ENCODE measurements around the gene RASGRF1. TPM values are rescaled to one million over a fixed set of nuclear protein-coding genes. Genes with fewer than 3 reads are reported as not detected.
"Not testable (repeated sequence)": the region's sequence is repeated elsewhere in the genome, so short reads cannot be mapped to it uniquely, and the experiment has no call there.

The RASGRF1 gene
- total RNA-seq, 1 donor from 2014 or later: 0.11 TPM

DNA sequence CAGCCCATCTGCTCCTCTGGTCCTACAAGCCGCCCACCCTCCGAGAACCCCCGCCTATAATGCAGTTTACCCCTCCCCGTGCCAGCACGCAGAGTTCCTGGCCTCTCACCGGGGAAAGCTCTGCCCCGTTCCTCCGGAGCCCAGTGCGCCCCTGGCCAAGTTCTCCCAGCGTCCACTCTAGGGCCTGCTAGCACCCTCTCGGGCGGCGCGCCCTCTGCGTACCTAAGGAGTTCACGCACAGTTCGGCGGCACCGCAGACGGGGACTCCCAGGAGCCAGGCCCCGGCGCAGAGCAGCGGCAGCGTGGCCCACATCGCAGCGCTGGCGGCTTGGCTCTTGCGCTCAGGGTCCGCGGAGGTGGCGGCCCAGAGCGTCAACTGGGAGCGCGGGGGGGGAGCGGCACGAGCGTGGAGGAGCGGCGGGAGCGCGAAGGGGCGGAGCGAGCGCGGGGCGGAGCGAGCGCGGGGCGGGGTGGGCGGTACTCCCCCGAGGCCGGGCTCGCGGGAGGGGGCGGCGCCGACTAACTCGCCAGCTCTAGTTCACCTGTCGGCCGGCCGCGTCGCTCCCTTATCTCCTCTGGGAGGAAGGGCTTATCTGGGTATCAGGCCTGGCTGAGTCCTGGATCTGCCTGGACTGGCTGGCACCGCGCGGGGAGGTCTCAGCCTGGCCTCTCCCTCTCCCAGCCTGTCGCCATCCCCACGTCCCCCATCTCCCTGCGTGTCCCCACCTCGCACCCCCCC is 145.7 kb downstream of the RASGRF1 start, which contains the start of gene CTSH:
Gene CTSH (minus strand): TSS at position 378 of the 739 bp plus-strand sequence. CDS start 65 bp downstream, at position 313.
- intact Hi-C loops (cut with DNase I): no loop called here
- DNase-seq (ENCODE audit: low spot score): peak; percentile 91

DNA sequence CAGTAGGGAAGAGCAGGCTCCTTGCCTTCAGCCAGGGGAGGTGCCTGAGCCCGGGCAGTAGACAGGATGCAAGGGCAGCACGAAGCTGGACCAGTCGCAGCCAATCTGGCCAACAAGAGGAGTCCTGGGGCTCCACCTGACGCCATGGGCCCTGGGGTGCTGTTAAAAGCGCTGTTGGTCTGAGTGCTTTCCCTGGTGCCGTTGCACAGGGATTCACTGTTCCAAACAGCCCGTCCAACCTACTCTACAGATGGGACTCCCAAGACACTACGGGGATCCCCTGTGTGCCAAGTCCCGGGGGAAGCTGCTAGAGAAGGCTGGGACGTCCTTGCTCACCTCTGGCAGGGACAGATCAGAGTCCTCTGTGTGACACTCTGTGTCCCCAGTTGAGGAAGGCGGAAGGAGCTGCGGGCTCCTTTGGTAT is 146.4 kb downstream of the RASGRF1 start:
- DNase-seq (ENCODE audit: low spot score): no peak
- intact Hi-C loops (cut with DNase I): no loop called here

DNA sequence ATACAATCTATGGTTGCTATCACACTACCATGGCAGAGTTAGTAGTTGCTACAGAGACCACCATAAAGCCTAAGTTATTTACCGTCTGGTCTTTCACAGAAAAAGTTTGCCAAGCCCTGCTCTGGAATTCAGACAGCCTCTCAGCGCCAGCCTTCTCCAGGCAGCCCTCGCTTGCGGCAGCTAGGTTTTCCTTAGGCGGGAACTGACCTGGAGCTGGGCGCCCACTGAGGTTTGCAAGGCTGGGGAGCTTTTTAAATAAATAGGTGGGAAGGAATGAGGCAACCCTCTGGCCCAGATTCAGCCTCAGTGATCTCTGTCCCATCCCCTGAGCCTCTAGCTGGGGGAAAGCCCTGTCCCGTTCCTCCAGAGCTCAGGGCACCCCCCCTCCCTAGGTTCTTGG is 146.9 kb downstream of the RASGRF1 start:
- intact Hi-C loops (cut with DNase I): no loop called here
- no peak for DNase-seq (ENCODE audit: low spot score)

DNA sequence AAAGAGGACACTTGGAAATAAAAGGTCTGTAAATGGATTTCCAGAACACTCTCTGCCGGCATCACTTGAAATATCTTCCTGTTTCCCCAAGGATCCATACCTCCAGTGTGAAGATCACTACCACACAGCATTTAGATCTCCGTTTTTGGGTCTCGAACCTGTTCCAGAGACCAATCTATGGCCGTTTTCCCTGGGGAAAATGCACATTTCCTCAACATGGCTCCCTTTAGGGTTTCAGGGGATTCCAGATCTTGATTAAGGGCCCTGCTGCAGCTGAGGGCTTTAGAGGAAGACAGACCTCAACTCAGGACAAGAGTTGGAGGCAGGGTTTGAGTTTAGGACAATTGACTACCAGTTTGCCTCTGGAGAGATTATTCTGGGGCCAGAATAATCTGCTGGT is 147.8 kb downstream of the RASGRF1 start:
- intact Hi-C loops (cut with DNase I): no loop called here
- no peak for DNase-seq (ENCODE audit: low spot score)

DNA sequence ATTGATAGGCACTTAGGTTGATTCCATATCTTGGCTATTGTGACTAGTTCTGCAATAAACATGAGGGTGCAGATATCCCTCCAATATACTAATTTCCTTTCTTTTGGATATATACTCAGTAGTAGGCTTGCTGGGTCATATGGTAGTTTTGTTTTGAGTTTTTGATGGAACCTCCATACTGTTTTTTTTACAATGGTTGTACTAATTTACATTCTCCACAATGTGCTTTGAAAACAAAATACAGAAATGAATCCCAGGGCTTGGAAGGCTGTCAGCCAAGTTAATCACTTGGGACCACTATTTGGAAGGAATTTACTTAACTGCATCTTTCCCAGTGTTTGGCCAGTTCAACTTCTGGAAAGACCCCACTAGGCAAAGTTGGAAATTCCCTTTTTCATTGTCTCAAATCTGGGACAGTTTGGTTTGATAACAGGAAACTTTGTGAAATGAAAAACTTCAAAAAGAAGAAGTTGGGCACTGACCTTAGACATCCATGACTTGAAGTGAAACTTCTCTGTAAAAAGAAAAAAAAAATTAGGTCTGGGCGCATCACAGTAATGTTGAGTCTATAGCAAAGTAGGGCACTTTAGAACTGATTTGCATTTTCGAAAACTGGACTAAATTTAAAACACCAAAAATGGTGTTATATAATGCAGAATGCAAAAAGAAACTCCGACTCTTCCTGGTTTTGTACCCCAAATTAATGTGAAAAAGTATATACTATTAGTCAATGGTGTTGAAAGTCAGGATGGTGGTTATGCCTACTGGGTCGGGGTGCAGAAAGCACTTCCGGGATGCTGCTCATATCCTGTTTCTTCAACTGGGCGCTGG is 151.7 kb downstream of the RASGRF1 start:
- no peak for DNase-seq (ENCODE audit: low spot score)
- intact Hi-C loops (cut with DNase I): no loop called here

DNA sequence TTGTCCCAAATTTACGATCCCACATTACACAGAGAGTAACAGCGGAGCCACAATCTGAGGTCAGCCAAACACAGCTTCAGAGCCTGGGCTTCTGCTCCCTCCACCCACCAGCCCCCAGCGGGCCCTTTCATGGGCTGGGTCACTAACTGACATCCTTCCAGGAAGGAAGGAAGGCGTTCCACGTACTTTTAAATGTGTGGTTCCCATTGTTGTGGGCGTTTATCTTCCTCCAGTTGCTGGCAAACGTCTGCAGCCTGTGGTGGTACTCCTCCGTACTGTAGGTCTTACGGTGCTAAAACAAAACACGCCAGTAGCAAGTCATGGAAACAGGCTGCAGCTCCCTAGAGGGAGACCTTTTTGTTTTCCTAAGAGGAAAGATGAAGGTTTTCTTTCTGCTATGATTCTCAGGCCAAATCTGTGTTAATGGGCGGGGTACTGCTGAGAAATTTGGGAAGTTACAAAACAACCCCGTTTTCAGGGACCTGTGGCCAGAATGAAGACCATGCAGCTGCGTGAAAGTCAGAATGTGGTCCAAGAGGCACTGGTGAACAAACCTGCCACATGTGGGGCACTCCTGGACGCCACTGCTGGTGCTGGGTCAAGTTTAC is 153.3 kb downstream of the RASGRF1 start:
- intact Hi-C loops (cut with DNase I): no loop called here
- DNase-seq (ENCODE audit: low spot score): peak; percentile 83

DNA sequence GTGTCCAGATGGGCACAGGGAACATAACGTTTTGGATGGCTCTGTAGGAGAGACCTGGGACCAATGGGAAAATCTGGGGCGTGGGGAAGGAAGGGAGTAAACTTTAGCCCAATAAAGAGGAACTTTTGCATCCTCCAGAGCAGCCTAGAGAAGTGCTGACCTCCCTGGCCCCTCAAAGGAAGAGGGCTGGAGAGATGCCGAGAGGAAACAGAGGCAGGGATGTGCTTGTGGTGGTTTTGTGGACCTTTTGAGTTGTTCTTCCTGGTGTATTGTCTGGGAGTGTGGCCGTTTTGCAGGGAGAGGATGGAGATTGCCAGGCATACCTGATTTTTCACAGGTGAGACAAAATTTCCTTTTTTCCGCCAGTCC is 155.9 kb downstream of the RASGRF1 start:
- intact Hi-C loops (cut with DNase I): no loop called here

DNA sequence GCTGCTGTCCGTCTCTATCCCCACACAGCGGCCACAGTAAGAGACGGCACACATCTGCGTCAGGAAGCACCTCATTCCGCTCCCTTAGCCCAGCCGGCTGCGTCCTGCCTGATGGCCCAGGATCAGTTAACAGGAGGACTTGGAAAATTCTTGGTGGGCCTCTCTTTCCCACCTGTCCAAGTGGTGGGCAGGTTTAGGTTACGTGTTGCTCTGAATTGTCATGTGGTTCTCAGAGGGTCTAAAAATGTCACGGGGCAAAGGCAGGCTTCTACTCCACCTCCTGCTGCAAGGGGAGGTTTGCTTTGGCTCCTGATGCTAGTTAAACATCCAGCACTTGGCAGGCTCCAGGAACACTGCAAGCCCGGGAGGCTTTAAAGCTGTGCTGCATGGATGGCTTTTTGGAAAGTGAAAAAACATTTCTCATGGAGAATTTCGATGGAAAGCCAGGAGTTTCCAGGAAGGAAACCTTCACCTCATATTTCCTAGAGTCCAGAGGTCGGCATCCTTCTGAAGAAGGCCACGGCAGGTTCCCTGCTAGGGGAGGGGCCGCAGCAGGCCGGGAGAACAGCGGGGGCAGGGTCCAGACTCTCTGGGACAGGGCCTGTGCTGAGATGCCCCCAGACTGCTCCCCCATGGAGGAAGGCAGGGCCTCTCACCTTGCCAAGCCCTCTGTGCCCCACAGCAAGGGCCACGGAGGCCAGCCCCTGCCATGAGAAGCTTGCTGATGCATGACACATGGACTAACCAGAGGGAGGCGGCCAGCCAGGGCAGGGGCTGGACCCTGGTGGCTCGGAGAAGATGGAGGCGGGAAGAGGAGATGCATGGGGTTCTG is 156.5 kb downstream of the RASGRF1 start:
- intact Hi-C loops (cut with DNase I): no loop called here
- no peak for DNase-seq (ENCODE audit: low spot score)

More for the DNA sequence above, 155.9 kb downstream of the RASGRF1 start:
- DNase-seq (ENCODE audit: low spot score): no peak

DNA sequence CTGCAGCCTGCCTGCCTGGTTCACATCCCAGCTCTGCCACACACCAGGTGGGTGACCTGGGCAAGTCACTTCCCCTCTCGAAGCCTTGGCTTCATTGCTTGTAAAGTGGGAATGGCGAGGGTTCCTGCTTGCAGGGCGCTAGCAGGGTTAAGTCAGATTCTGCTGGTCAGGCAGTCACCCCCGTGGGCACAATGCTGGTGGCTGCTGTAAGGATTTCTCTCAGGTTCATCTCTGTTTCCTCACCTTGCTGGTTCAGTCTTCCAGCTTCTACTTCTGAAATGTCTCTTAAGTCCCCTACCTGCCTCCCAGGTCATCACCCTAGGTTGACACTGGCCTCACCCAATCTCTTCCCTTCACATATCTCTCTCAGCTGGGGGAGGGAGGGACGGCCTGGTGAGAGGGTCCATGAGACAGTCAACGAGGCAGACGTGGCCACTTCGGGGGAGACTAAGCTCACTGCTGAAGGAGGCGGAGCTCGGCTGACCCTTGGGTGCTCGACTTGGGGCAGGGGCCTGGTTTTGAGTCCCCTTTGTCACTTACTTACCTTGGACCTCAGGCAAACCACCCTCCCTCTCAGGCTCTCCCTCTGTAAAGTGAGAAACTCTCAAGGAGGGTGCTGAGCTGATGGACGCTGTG is 157.3 kb downstream of the RASGRF1 start:
- DNase-seq (ENCODE audit: low spot score): no peak
- intact Hi-C loops (cut with DNase I): no loop called here

DNA sequence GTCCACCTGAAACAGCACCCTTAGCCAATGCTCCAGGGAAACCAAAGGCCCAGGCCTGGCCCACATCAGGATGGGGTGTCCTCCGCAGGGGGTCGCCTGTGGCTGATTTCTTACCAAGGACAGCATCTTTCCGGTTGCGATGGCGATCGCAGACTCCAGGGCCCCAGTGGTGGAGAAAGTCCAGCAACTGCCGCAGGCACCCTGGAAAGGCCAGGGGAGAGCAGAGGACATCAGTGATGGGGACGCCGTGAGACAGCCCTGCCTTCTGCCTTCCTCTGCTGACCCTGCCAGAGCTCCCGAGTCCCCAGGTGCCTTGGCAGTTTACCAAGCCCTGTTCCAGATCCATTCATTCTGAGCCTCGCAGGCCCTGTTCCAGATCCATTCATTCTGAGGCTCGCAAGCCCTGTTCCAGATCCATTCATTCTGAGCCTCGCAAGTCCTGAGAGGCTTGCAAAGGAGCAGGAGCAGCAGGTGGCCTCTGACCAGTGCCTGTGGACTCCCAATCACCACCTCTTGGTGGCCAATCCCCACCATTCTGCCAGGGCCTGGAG is 158.2 kb downstream of the RASGRF1 start:
- DNase-seq (ENCODE audit: low spot score): no peak
- intact Hi-C loops (cut with DNase I): no loop called here

DNA sequence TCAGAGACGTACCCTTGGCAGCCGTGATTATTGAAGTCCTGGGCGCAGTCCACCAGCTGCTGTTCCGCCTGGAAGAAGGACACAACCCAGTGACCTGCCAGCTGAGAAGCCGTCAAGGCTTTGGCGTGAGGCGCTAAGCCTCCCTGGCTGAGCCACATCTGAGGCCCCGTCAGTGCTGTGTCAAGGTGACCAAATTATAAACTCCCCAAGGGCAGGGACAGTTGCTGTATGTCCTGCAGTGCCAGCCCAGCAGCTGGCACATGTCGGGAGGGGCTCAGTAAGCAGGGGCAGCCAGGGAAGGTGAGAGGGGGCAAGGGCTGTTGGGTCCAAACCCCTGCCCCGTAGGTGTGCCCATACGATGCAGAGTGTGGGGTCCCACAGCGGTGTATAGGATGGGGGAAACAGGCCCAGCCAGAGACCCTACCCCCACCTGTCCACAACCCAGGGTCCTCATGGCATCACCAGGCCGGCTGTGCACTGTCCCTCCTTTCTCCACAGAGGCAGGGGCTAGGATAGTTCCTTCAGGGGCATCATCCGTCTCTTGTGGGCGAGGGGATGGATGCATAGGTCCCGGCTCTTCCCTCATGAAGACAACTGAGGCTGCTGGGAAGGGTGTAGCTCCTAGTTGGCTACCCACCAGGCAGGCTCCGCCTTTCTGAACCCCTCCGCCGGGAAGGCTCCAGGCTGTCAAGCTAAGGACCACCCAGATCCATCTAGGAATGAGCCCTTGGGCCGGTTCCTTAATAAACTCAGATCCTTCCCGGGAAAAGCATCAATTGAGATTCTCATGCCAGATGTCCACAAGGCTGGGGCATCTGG is 158.9 kb downstream of the RASGRF1 start:
- intact Hi-C loops (cut with DNase I): no loop called here

DNA sequence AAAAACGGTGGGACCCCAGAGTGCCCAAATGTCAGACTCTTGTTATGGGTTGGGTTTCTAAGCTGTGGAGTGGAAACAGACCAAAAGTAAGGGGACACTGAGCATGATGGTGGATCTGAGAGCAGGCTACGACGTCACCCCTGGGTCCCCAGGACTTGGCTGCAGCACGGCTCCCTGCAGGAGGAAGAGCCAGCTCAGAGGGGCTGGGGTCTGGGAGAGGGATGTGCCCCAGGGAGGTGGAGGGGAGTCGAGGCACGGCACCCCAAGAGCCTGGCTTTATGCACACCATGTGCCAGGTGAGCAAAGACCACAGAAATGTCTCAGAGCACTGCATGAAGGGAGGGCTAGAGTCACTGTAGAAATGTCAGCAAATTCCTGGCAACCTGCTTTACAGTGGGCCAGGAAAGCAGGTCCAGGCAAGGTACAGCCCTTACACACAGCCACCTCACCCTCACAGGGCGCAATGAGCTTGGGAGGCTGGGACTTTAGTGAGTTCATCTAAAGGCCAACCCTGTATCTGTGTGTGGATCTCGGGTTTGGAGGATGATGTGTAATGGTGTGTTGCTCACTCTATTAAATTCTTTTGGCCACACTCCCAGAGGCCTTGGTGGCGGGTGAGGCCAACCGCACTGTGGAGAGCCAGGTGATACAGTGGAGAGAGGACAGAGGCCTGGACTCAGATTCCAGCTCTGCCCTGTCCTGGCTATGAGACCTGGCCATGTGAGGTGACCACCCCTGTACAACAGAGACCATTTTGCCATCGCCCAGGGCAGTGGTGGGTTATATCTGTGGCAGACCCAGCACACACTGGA is 159.8 kb downstream of the RASGRF1 start:
- DNase-seq (ENCODE audit: low spot score): no peak
- intact Hi-C loops (cut with DNase I): no loop called here

More for the DNA sequence above, 158.9 kb downstream of the RASGRF1 start:
- no peak for DNase-seq (ENCODE audit: low spot score)

DNA sequence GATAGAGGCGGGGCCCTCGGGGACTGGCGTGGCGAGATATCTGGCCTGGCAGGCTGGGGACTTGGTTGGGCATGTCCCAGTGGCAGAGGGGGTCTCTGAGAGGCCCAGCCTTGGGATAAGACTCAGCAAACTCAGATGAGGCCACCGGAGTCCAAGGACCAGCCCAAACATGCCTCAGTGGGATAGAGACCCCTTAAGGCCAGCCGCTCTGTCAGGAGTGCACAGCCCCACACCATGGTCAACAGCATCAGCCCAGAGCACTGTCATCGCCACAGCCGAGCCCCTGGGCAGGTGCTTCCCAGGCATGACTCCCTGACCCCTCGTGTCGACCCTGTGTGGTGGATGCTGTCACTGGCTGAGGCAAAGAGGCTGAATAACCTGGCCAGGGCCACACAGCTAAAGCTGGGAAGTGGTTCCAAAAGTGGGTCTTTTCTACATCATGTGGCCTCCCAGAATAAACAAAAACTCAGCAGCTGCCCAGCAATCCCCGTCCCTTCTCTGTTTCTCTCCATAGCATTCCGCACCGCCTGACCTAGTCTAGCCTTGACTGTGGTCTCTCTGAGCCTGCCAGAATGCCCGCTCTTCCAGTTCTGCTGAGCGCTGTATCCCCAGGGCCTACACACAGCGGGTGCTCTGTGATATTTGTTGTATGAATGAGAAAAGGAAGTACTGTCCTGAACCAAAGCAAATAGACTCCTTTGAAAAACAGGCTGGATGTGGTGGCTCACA is 160.9 kb downstream of the RASGRF1 start:
- intact Hi-C loops (cut with DNase I): no loop called here

DNA sequence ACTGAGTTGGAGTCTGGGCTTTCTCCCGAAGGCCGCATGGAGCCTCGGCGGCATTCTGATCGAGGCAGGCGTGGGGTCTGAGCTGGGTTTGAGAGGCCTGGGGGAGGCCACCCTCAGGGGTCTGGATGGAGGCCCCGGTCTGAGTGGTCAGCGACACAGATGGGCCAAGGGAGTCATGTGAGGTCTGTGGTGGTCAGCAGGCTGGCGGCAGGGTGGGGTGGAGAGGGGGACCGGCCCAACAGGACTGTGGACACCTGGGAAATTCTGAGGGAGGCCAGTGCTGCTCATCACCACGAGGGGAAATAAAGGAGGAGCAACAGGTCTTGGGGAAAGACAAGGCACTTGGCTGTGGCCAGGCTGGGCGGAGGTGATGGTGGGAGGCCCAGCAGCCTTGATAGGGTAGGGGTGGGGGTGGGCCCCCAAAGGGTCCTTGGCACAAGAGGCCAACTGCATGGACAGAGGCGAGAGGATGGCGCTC is 161.9 kb downstream of the RASGRF1 start:
- intact Hi-C loops (cut with DNase I): no loop called here
- DNase-seq (ENCODE audit: low spot score): no peak

More for the DNA sequence above, 160.9 kb downstream of the RASGRF1 start:
- no peak for DNase-seq (ENCODE audit: low spot score)

DNA sequence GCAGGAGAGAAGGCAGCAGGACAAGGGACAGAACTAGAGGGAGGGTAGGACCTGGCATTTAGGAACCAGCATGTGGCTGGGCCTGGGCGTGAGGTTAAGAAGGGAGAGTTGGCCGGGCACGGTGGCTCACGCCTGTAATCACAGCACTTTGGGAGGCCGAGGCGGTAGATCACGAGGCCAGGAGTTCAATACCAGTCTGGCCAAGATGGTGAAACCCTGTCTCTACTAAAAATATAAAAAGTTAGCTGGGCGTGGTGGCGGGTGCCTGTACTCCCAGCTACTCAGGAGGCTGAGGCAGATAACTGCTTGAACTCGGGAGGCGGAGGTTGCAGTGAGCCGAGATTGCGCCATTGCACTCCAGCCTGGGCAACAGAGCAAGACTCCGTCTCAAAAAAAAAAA is 162.4 kb downstream of the RASGRF1 start:
- DNase-seq (ENCODE audit: low spot score); intact Hi-C loops (cut with DNase I): not testable (repeated sequence)

DNA sequence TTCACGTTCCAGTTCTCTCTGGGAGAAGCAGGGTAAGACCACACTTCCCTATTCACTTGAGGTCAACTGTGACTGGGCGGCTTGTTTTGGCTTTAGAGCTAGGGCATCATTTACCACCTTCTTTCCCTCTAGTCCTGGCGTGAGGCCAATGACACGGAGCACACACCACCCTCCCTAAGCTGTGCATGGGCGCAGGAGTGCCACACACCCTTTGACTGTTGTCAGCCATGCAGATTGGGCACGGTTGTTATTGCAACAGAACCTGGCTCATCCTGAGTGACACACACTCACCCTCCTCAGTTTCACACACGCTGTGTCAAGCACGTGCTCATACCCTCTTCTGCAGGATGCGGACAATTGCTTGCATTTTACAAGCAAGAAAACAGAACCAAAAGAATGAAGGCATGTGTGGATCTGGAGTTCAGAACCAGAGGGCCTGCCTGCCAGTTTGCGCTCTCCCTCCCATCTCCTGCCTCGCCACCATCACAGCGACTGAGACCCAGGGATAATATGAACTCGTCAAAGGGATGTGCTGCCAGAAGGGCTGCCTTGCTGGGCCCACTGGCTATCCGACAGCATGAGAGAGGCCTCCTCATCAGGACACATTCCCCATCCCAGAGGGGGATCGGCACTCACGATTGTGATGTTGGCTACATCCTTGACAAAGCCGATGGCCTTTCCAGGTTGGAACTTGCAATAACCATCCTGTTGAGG is 163.3 kb downstream of the RASGRF1 start:
- intact Hi-C loops (cut with DNase I): no loop called here
- DNase-seq (ENCODE audit: low spot score): no peak

All from cardiac septum (tissue), 1 donor.